ENCODE data around the gene PNMT. TPM values are rescaled to one million over a fixed set of nuclear protein-coding genes. Genes with fewer than 3 reads are reported as not detected.

Gene PNMT
- total and polyA plus RNA-seq, 2 of the 13 experiments (the other 11 are each of a cell fraction or from before 2014, with no cell fraction given), result 0.25 TPM; not detected in 1

DNA sequence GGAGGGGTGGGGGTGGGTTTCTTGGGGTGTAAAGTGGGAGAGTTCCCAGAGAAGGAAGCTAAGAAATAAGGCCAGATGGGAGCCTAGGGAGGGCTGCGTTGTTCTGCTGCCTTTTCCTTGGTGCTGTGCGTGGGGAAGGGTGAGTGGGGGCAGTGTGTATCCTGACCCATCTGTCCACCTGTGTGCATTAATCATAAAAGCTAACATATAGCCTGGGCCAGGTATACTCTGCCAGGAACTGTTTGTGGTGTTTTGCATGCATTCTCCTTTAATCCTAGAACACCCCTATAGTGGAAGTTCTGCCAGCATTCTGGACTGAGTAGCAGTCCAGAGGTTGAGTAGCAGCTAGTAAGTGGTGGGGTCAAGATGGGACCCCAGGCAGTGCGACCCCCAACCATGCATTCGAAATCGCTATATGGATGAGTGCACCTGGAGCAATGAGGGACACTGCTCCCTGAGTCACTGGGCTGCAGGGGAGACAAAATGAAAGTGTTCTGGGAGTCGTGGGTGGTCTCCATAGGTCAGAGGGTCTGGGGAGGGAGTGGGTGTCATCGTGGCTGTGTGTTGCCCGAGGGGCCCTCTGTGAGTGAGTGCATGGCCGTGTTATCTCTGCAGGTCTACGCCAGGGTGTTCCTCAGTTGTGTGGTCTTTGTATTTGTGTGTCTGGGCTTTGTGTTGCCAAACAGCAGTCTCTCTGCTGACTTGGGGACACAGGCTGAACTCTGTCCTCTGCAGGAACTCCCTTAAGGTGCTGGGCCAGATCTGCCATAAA is 32.9 kb downstream of the PNMT start (continued):
- TF ChIP-seq, protein P1, sequence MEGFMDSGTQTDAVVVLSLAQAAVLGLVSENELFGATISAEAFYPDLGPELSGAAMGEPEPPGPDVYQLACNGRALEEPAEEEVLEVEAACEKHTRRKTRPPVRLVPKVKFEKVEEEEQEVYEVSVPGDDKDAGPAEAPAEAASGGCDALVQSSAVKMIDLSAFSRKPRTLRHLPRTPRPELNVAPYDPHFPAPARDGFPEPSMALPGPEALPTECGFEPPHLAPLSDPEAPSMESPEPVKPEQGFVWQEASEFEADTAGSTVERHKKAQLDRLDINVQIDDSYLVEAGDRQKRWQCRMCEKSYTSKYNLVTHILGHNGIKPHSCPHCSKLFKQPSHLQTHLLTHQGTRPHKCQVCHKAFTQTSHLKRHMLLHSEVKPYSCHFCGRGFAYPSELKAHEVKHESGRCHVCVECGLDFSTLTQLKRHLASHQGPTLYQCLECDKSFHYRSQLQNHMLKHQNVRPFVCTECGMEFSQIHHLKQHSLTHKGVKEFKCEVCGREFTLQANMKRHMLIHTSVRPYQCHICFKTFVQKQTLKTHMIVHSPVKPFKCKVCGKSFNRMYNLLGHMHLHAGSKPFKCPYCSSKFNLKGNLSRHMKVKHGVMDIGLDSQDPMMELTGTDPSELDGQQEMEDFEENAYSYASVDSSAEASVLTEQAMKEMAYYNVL (CRISPR knock-in tag; IDR thresholded peaks at IDR 0.05; ENCODE audit: borderline replicate concordance), result no peak
- TF ChIP-seq, protein P2, sequence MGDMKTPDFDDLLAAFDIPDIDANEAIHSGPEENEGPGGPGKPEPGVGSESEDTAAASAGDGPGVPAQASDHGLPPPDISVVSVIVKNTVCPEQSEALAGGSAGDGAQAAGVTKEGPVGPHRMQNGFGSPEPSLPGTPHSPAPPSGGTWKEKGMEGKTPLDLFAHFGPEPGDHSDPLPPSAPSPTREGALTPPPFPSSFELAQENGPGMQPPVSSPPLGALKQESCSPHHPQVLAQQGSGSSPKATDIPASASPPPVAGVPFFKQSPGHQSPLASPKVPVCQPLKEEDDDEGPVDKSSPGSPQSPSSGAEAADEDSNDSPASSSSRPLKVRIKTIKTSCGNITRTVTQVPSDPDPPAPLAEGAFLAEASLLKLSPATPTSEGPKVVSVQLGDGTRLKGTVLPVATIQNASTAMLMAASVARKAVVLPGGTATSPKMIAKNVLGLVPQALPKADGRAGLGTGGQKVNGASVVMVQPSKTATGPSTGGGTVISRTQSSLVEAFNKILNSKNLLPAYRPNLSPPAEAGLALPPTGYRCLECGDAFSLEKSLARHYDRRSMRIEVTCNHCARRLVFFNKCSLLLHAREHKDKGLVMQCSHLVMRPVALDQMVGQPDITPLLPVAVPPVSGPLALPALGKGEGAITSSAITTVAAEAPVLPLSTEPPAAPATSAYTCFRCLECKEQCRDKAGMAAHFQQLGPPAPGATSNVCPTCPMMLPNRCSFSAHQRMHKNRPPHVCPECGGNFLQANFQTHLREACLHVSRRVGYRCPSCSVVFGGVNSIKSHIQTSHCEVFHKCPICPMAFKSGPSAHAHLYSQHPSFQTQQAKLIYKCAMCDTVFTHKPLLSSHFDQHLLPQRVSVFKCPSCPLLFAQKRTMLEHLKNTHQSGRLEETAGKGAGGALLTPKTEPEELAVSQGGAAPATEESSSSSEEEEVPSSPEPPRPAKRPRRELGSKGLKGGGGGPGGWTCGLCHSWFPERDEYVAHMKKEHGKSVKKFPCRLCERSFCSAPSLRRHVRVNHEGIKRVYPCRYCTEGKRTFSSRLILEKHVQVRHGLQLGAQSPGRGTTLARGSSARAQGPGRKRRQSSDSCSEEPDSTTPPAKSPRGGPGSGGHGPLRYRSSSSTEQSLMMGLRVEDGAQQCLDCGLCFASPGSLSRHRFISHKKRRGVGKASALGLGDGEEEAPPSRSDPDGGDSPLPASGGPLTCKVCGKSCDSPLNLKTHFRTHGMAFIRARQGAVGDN (CRISPR knock-in tag; IDR thresholded peaks at IDR 0.05), result peak; percentile 27; the same call in 1 of the 2 replicates
- TF ChIP-seq, protein P3, sequence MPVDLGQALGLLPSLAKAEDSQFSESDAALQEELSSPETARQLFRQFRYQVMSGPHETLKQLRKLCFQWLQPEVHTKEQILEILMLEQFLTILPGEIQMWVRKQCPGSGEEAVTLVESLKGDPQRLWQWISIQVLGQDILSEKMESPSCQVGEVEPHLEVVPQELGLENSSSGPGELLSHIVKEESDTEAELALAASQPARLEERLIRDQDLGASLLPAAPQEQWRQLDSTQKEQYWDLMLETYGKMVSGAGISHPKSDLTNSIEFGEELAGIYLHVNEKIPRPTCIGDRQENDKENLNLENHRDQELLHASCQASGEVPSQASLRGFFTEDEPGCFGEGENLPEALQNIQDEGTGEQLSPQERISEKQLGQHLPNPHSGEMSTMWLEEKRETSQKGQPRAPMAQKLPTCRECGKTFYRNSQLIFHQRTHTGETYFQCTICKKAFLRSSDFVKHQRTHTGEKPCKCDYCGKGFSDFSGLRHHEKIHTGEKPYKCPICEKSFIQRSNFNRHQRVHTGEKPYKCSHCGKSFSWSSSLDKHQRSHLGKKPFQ (CRISPR knock-in tag; IDR thresholded peaks at IDR 0.05; ENCODE audit: insufficient replicate concordance), result no peak
- TF ChIP-seq PAWR (CRISPR knock-in tag; IDR thresholded peaks at IDR 0.05; ENCODE audit: borderline replicate concordance) (no peak), ZNF274 (CRISPR knock-in tag; IDR thresholded peaks at IDR 0.05) (peak; percentile 25; the same call in 1 of the 2 replicates), KLF6 (CRISPR knock-in tag; IDR thresholded peaks at IDR 0.05) (no peak), FOXA1 (IDR thresholded peaks at IDR 0.05) (no peak), FOXA1 (CRISPR knock-in tag; IDR thresholded peaks at IDR 0.05) (0 out of 2 replicates have a peak, but pooled peaks have one; percentile 21), ZNF317 (CRISPR knock-in tag; IDR thresholded peaks at IDR 0.05) (peak; percentile 35; the same call in 1 of the 2 replicates), JARID2 (CRISPR knock-in tag; IDR thresholded peaks at IDR 0.05; ENCODE audit: insufficient replicate concordance) (peak; percentile 3), HOXA7 (CRISPR knock-in tag; IDR thresholded peaks at IDR 0.05) (no peak), TBX3 (IDR thresholded peaks at IDR 0.05; ENCODE audit: borderline replicate concordance) (no peak), SSRP1 (CRISPR knock-in tag; IDR thresholded peaks at IDR 0.05) (peak; percentile 64; the same call in 1 of the 2 replicates), PITX1 (CRISPR knock-in tag; IDR thresholded peaks at IDR 0.05) (no peak), SIX1 (CRISPR knock-in tag; IDR thresholded peaks at IDR 0.05; ENCODE audit: borderline replicate concordance) (no peak), RARA (CRISPR knock-in tag; IDR thresholded peaks at IDR 0.05) (peak; percentile 19; the same call in 1 of the 2 replicates)
- TF ChIP-seq, protein P4, sequence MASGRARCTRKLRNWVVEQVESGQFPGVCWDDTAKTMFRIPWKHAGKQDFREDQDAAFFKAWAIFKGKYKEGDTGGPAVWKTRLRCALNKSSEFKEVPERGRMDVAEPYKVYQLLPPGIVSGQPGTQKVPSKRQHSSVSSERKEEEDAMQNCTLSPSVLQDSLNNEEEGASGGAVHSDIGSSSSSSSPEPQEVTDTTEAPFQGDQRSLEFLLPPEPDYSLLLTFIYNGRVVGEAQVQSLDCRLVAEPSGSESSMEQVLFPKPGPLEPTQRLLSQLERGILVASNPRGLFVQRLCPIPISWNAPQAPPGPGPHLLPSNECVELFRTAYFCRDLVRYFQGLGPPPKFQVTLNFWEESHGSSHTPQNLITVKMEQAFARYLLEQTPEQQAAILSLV (CRISPR knock-in tag; IDR thresholded peaks at IDR 0.05; ENCODE audit: borderline replicate concordance), result peak; percentile 60; the same call in 1 of the 2 replicates
- TF ChIP-seq, protein P5, sequence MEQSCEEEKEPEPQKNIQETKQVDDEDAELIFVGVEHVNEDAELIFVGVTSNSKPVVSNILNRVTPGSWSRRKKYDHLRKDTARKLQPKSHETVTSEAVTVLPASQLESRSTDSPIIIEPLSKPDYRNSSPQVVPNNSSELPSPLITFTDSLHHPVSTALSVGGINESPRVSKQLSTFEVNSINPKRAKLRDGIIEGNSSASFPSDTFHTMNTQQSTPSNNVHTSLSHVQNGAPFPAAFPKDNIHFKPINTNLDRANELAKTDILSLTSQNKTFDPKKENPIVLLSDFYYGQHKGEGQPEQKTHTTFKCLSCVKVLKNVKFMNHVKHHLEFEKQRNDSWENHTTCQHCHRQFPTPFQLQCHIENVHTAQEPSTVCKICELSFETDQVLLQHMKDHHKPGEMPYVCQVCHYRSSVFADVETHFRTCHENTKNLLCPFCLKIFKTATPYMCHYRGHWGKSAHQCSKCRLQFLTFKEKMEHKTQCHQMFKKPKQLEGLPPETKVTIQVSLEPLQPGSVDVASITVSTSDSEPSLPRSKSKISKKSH (CRISPR knock-in tag; IDR thresholded peaks at IDR 0.05; ENCODE audit: borderline replicate concordance), result no peak; the same call in 1 of the 2 replicates
